ENCODE data around the gene CTTNBP2. TPM values are rescaled to one million over a fixed set of nuclear protein-coding genes. Genes with fewer than 3 reads are reported as not detected.

Gene CTTNBP2
- total and polyA plus RNA-seq, 2 of the 13 experiments (the other 11 are each of a cell fraction or from before 2014, with no cell fraction given), result not detected

GRCh38 chr7:117862378-117862777, 10.9 kb downstream of the CTTNBP2 start (continued):
- TF ChIP-seq REPIN1 (CRISPR knock-in tag; IDR thresholded peaks at IDR 0.05; ENCODE audit: borderline replicate concordance, low read depth), result peak; percentile 45; the same call in 1 of the 2 replicates
- no peak for TF ChIP-seq ZNF33B (CRISPR knock-in tag; IDR thresholded peaks at IDR 0.05)
- no peak for TF ChIP-seq TCF7L2 (IDR thresholded peaks at IDR 0.05; ENCODE audit: low read depth, low read length)
- no peak for TF ChIP-seq ZNF362 (CRISPR knock-in tag; IDR thresholded peaks at IDR 0.05; ENCODE audit: borderline replicate concordance)
- TF ChIP-seq SOX13 (IDR thresholded peaks at IDR 0.05), result no peak
- peak in 1 of 2 experiments; percentile 39; a peak in 1 of 4 replicates for TF ChIP-seq SOX13 (CRISPR knock-in tag; conservative IDR thresholded peaks at IDR 0.05 in 1 of 2, IDR thresholded peaks at IDR 0.05 in 1 of 2)
- no peak for TF ChIP-seq IKZF4 (CRISPR knock-in tag; IDR thresholded peaks at IDR 0.05; ENCODE audit: borderline replicate concordance, low read depth, not compliant biosample characterization)
- TF ChIP-seq BCL6 (CRISPR knock-in tag; IDR thresholded peaks at IDR 0.05), result no peak; the same call in 1 of the 2 replicates
- TF ChIP-seq RARA (CRISPR knock-in tag; IDR thresholded peaks at IDR 0.05), result no peak
- no peak for TF ChIP-seq MXD4 (CRISPR knock-in tag; IDR thresholded peaks at IDR 0.05)
- TF ChIP-seq ZNF460 (CRISPR knock-in tag; IDR thresholded peaks at IDR 0.05; ENCODE audit: borderline replicate concordance), result no peak
- no peak for TF ChIP-seq ZNF746 (CRISPR knock-in tag; IDR thresholded peaks at IDR 0.05)
- no peak for TF ChIP-seq CHD4 (IDR thresholded peaks at IDR 0.05; ENCODE audit: borderline replicate concordance, low read length)
- no peak for TF ChIP-seq ZNF253 (CRISPR knock-in tag; IDR thresholded peaks at IDR 0.05; ENCODE audit: borderline replicate concordance)
- no peak for TF ChIP-seq JUND (CRISPR knock-in tag; IDR thresholded peaks at IDR 0.05)
- no peak for TF ChIP-seq E2F2 (CRISPR knock-in tag; IDR thresholded peaks at IDR 0.05; ENCODE audit: borderline replicate concordance)
- TF ChIP-seq ZNF792 (CRISPR knock-in tag; IDR thresholded peaks at IDR 0.05), result no peak
- no peak for TF ChIP-seq RNF219 (CRISPR knock-in tag; IDR thresholded peaks at IDR 0.05)

Data from HepG2 (cell line).